ENCODE data around the gene ETV6. TPM values are rescaled to one million over a fixed set of nuclear protein-coding genes. Genes with fewer than 3 reads are reported as not detected.

Gene ETV6
- total RNA-seq, 8 experiments from 2014 or later, result 2.9 to 18.6 (median 4.9) TPM

GRCh38 chr12:11689591-11690186 lies 40.2 kb downstream of the ETV6 start:
- peaks cover 3 to 20% of the 10 kb centered on the region in 2 donors for H3K4me1 ChIP-seq (replicated peaks in 1 of 2)
- no peak overlapping the region for H3K4me3 ChIP-seq
- WGBS, 10 experiments, result 59 to 100% (median 86%) methylated on average over 1 to 6 of the region's 10 CpGs; no CpG with 5 or more reads in 2 of the 10 experiments
- H3K27ac ChIP-seq, result peak overlapping the region in 1 of 2 donors; percentile 5
- peak in 5 of 8 experiments; percentile 82 to 97 (median 96) for ATAC-seq (replicated peaks in 6 of 8)
- in situ Hi-C loops (cut with MboI; ENCODE audit: low pct_unique_long_range_greater_than_20kb in 2 of 9, low sequenced_read_pairs in 9 of 9, unreplicated experiment in 9 of 9), result no loop called here

- ATAC-seq (replicated peaks in 6 of 8), result no peak
- WGBS, 10 experiments, result 82 to 100% (median 93%) methylated on average over 1 to 6 of the region's 6 CpGs; no CpG with 5 or more reads in 2 of the 10 experiments
- Histone ChIP-seq H3K27ac (no peak overlapping the region), H3K4me3 (no peak overlapping the region), H3K4me1 (replicated peaks in 1 of 2) (peaks cover 3 to 13% of the 10 kb centered on the region in 2 donors)
- in situ Hi-C loops (cut with MboI; ENCODE audit: low pct_unique_long_range_greater_than_20kb in 2 of 9, low sequenced_read_pairs in 9 of 9, unreplicated experiment in 9 of 9), result no loop called here
These were observed 43.6 kb downstream of the ETV6 start for GRCh38 chr12:11693067-11693466.

- Histone ChIP-seq H3K4me1 (replicated peaks in 1 of 2) (peaks cover 3 to 13% of the 10 kb centered on the region in 2 donors), H3K4me3 (no peak overlapping the region), H3K27ac (no peak overlapping the region)
- in situ Hi-C loops (cut with MboI; ENCODE audit: low pct_unique_long_range_greater_than_20kb in 2 of 9, low sequenced_read_pairs in 9 of 9, unreplicated experiment in 9 of 9), result no loop called here
- no peak for ATAC-seq (replicated peaks in 6 of 8)
These were observed 44.1 kb downstream of the ETV6 start for GRCh38 chr12:11693601-11694000.

GRCh38 chr12:11694528-11694927 lies 45.1 kb downstream of the ETV6 start:
- H3K4me3 ChIP-seq, result no peak overlapping the region
- ATAC-seq (replicated peaks in 6 of 8), result no peak
- H3K27ac ChIP-seq, result no peak overlapping the region
- H3K4me1 ChIP-seq (replicated peaks in 1 of 2), result peaks cover under 1 to 7% of the 10 kb centered on the region in 2 donors
- in situ Hi-C loops (cut with MboI; ENCODE audit: low pct_unique_long_range_greater_than_20kb in 2 of 9, low sequenced_read_pairs in 9 of 9, unreplicated experiment in 9 of 9), result no loop called here
- 56 to 100% (median 70%) methylated on average over 2 to 5 of the region's 5 CpGs; no CpG with 5 or more reads in 2 of the 10 experiments for WGBS, 10 experiments

- 0 to 100% (median 95%) methylated on average over 1 to 3 of the region's 3 CpGs; no CpG with 5 or more reads in 7 of the 10 experiments for WGBS, 10 experiments
- no peak for ATAC-seq (replicated peaks in 6 of 8)
- Histone ChIP-seq H3K27ac (no peak overlapping the region), H3K4me1 (replicated peaks in 1 of 2) (peaks cover 0 to 2% of the 10 kb centered on the region in 2 donors), H3K4me3 (no peak overlapping the region)
- in situ Hi-C loops (cut with MboI; ENCODE audit: low pct_unique_long_range_greater_than_20kb in 2 of 9, low sequenced_read_pairs in 9 of 9, unreplicated experiment in 9 of 9), result no loop called here
These were observed 45.8 kb downstream of the ETV6 start for GRCh38 chr12:11695321-11695720.

- WGBS, 10 experiments, result 80 to 100% (median 99%) methylated on average over 1 to 3 of the region's 3 CpGs
- no peak overlapping the region for H3K4me3 ChIP-seq
- ATAC-seq (replicated peaks in 6 of 8), result no peak
- peaks cover 5% of the 10 kb centered on the region in 2 donors for H3K4me1 ChIP-seq (replicated peaks in 1 of 2)
- in situ Hi-C loops (cut with MboI; ENCODE audit: low pct_unique_long_range_greater_than_20kb in 2 of 9, low sequenced_read_pairs in 9 of 9, unreplicated experiment in 9 of 9), result no loop called here
- no peak overlapping the region for H3K27ac ChIP-seq
These were observed 46.6 kb downstream of the ETV6 start for GRCh38 chr12:11696084-11696483.

GRCh38 chr12:11697131-11697530 lies 47.7 kb downstream of the ETV6 start:
- Histone ChIP-seq H3K27ac (no peak overlapping the region), H3K4me1 (replicated peaks in 1 of 2) (peaks cover 13 to 15% of the 10 kb centered on the region in 2 donors), H3K4me3 (no peak overlapping the region)
- in situ Hi-C loops (cut with MboI; ENCODE audit: low pct_unique_long_range_greater_than_20kb in 2 of 9, low sequenced_read_pairs in 9 of 9, unreplicated experiment in 9 of 9), result no loop called here
- ATAC-seq (replicated peaks in 6 of 8), result no peak
- 78 to 100% (median 94%) methylated on average over 2 to 5 of the region's 5 CpGs; no CpG with 5 or more reads in 1 of the 10 experiments for WGBS, 10 experiments

- H3K4me3 ChIP-seq, result no peak overlapping the region
- peaks cover 13 to 15% of the 10 kb centered on the region in 2 donors for H3K4me1 ChIP-seq (replicated peaks in 1 of 2)
- in situ Hi-C loops (cut with MboI; ENCODE audit: low pct_unique_long_range_greater_than_20kb in 2 of 9, low sequenced_read_pairs in 9 of 9, unreplicated experiment in 9 of 9), result no loop called here
- peak in 2 of 8 experiments; percentile 70 to 96 for ATAC-seq (replicated peaks in 6 of 8)
- WGBS, 10 experiments, result 8 to 100% (median 81%) methylated on average over 2 to 3 of the region's 3 CpGs; no CpG with 5 or more reads in 2 of the 10 experiments
- H3K27ac ChIP-seq, result no peak overlapping the region
These were observed 48.4 kb downstream of the ETV6 start for GRCh38 chr12:11697670-11698387.

- WGBS, 10 experiments, result 93 to 100% (median 100%) methylated on average over 1 to 2 of the region's 2 CpGs; no CpG with 5 or more reads in 3 of the 10 experiments
- in situ Hi-C loops (cut with MboI; ENCODE audit: low pct_unique_long_range_greater_than_20kb in 2 of 9, low sequenced_read_pairs in 9 of 9, unreplicated experiment in 9 of 9), result no loop called here
- no peak overlapping the region for H3K4me3 ChIP-seq
- peaks cover 13 to 15% of the 10 kb centered on the region in 2 donors for H3K4me1 ChIP-seq (replicated peaks in 1 of 2)
- H3K27ac ChIP-seq, result no peak overlapping the region
- no peak for ATAC-seq (replicated peaks in 6 of 8)
These were observed 49.3 kb downstream of the ETV6 start for GRCh38 chr12:11698729-11699128.

- in situ Hi-C loops (cut with MboI; ENCODE audit: low pct_unique_long_range_greater_than_20kb in 2 of 9, low sequenced_read_pairs in 9 of 9, unreplicated experiment in 9 of 9), result no loop called here
- H3K4me1 ChIP-seq (replicated peaks in 1 of 2), result peaks cover 13 to 17% of the 10 kb centered on the region in 2 donors
- WGBS, 10 experiments, result 50 to 93% (median 71%) methylated on average over 2 to 6 of the region's 6 CpGs; no CpG with 5 or more reads in 2 of the 10 experiments
- peak in 4 of 8 experiments; percentile 23 to 87 (median 59) for ATAC-seq (replicated peaks in 6 of 8)
- no peak overlapping the region for H3K27ac ChIP-seq
- H3K4me3 ChIP-seq, result no peak overlapping the region
These were observed 52.0 kb downstream of the ETV6 start for GRCh38 chr12:11701433-11701832.

GRCh38 chr12:11702959-11703358 lies 53.5 kb downstream of the ETV6 start:
- no peak for ATAC-seq (replicated peaks in 6 of 8)
- in situ Hi-C loops (cut with MboI; ENCODE audit: low pct_unique_long_range_greater_than_20kb in 2 of 9, low sequenced_read_pairs in 9 of 9, unreplicated experiment in 9 of 9), result no loop called here
- Histone ChIP-seq H3K27ac (no peak overlapping the region), H3K4me3 (no peak overlapping the region), H3K4me1 (replicated peaks in 1 of 2) (peaks cover 17 to 23% of the 10 kb centered on the region in 2 donors)
- WGBS, 10 experiments, result 73 to 100% (median 100%) methylated on average over 1 to 5 of the region's 5 CpGs

GRCh38 chr12:11703378-11703777 lies 53.9 kb downstream of the ETV6 start:
- in situ Hi-C loops (cut with MboI; ENCODE audit: low pct_unique_long_range_greater_than_20kb in 2 of 9, low sequenced_read_pairs in 9 of 9, unreplicated experiment in 9 of 9), result no loop called here
- 73 to 100% (median 83%) methylated on average over 1 to 4 of the region's 4 CpGs; no CpG with 5 or more reads in 1 of the 10 experiments for WGBS, 10 experiments
- Histone ChIP-seq H3K4me3 (no peak overlapping the region), H3K4me1 (replicated peaks in 1 of 2) (peaks cover 17 to 23% of the 10 kb centered on the region in 2 donors), H3K27ac (no peak overlapping the region)
- no peak for ATAC-seq (replicated peaks in 6 of 8)

- WGBS, 10 experiments, result 90 to 100% (median 96%) methylated on average over 1 to 8 of the region's 8 CpGs; no CpG with 5 or more reads in 2 of the 10 experiments
- Histone ChIP-seq H3K4me3 (no peak overlapping the region), H3K27ac (no peak overlapping the region), H3K4me1 (replicated peaks in 1 of 2) (peaks cover 17 to 23% of the 10 kb centered on the region in 2 donors)
- in situ Hi-C loops (cut with MboI; ENCODE audit: low pct_unique_long_range_greater_than_20kb in 2 of 9, low sequenced_read_pairs in 9 of 9, unreplicated experiment in 9 of 9), result no loop called here
- no peak for ATAC-seq (replicated peaks in 6 of 8)
These were observed 54.6 kb downstream of the ETV6 start for GRCh38 chr12:11704089-11704488.
